Measurements from ENCODE around the gene TXNDC17. TPM values are rescaled to one million over a fixed set of nuclear protein-coding genes. Genes with fewer than 3 reads are reported as not detected.
"Not testable (repeated sequence)": the region's sequence is repeated elsewhere in the genome, so short reads cannot be mapped to it uniquely, and the experiment has no call there.

The TXNDC17 gene
- total RNA-seq, 1 donor from 2014 or later: 94.0 TPM

- Mint-ChIP-seq H3K4me1 (ENCODE audit: low read depth) (no peaks in the 10 kb centered on the region), H3K36me3 (ENCODE audit: low read depth) (no peaks in the 10 kb centered on the region), H3K27me3 (ENCODE audit: insufficient read depth) (peaks cover 12% of the 10 kb centered on the region)
Observed at GRCh38 chr17:6683730-6684459, 43.0 kb downstream of the TXNDC17 start.

GRCh38 chr17:6684460-6684783 is 43.6 kb downstream of the TXNDC17 start:
- no peak overlapping the region for H3K4me3 Mint-ChIP-seq
- H3K9me3 Mint-ChIP-seq: no peaks in the 10 kb centered on the region
- DNase-seq (ENCODE audit: low spot score): no peak
- H3K4me1 Mint-ChIP-seq (ENCODE audit: low read depth): no peaks in the 10 kb centered on the region
- H3K36me3 Mint-ChIP-seq (ENCODE audit: low read depth): no peaks in the 10 kb centered on the region
- peaks cover 8% of the 10 kb centered on the region for H3K27me3 Mint-ChIP-seq (ENCODE audit: insufficient read depth)
- H3K27ac Mint-ChIP-seq: no peak overlapping the region
- intact Hi-C loops (cut with micrococcal nuclease): no loop called here

More at GRCh38 chr17:6683730-6684459, 43.0 kb downstream of the TXNDC17 start:
- intact Hi-C loops (cut with micrococcal nuclease): no loop called here
- no peak for DNase-seq (ENCODE audit: low spot score)
- H3K9me3 Mint-ChIP-seq: no peaks in the 10 kb centered on the region
- no peak overlapping the region for H3K27ac Mint-ChIP-seq
- no peak overlapping the region for H3K4me3 Mint-ChIP-seq

DNA sequence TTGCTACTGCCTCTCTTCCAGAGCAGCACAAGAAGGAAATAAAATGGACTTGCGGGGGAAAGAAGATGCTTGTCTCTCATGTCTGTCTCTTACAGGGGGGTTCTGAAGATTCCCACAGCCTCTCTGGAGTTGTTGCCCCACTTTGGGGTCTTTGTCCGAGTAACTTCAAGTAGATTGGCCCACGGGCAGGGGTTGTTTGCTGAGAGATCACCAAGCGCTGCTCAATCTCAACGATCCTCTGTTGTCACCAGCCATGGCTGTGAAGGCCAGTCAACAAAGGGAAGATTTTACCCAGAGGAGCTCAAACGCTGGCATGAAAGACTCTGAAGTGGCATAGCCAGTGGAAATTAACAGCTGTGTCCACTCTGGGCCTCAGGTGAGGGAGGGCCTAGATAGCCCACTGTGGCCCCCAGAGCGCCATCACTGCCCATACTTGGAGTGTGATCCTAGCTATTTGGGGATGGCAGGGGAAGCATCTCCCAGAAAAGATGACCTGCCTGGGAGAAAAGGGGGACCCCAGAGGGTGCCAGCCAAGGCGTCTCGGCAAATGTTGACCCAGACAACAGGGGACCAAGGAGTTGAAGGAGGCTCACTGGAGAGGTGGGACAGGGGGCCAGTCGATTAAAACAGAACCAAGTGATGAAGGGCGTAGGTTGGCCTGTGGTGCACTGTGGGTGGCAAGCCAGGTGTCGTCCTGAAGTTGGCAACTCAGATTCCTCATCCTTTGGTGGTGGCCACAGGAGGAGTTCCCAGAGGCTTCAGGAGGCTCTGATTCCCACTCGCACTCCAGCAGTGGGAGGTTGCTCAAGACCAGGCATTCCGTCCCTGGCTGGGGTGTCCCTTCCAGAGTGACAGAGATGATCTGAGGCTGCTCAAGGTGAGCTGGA is 44.3 kb downstream of the TXNDC17 start:
- Mint-ChIP-seq H3K27ac (no peak overlapping the region), H3K36me3 (ENCODE audit: low read depth) (no peaks in the 10 kb centered on the region), H3K9me3 (no peaks in the 10 kb centered on the region), H3K4me1 (ENCODE audit: low read depth) (no peaks in the 10 kb centered on the region), H3K4me3 (no peak overlapping the region), H3K27me3 (ENCODE audit: insufficient read depth) (peaks cover 4% of the 10 kb centered on the region)
- DNase-seq (ENCODE audit: low spot score): no peak
- intact Hi-C loops (cut with micrococcal nuclease): no loop called here

GRCh38 chr17:6686026-6686425 is 45.2 kb downstream of the TXNDC17 start:
- Mint-ChIP-seq H3K36me3 (ENCODE audit: low read depth) (no peaks in the 10 kb centered on the region), H3K4me3 (no peak overlapping the region), H3K4me1 (ENCODE audit: low read depth) (no peaks in the 10 kb centered on the region), H3K9me3 (no peaks in the 10 kb centered on the region), H3K27me3 (ENCODE audit: insufficient read depth) (peaks cover 3% of the 10 kb centered on the region), H3K27ac (no peak overlapping the region)
- no peak for DNase-seq (ENCODE audit: low spot score)
- intact Hi-C loops (cut with micrococcal nuclease): no loop called here

- no peaks in the 10 kb centered on the region for H3K9me3 Mint-ChIP-seq
- H3K4me1 Mint-ChIP-seq (ENCODE audit: low read depth): no peaks in the 10 kb centered on the region
- H3K27ac Mint-ChIP-seq: no peak overlapping the region
- no peak for DNase-seq (ENCODE audit: low spot score)
- H3K4me3 Mint-ChIP-seq: no peak overlapping the region
- no peaks in the 10 kb centered on the region for H3K36me3 Mint-ChIP-seq (ENCODE audit: low read depth)
- H3K27me3 Mint-ChIP-seq (ENCODE audit: insufficient read depth): peaks cover 12% of the 10 kb centered on the region
- intact Hi-C loops (cut with micrococcal nuclease): no loop called here
Observed at GRCh38 chr17:6688944-6689343, 48.1 kb downstream of the TXNDC17 start.

DNA sequence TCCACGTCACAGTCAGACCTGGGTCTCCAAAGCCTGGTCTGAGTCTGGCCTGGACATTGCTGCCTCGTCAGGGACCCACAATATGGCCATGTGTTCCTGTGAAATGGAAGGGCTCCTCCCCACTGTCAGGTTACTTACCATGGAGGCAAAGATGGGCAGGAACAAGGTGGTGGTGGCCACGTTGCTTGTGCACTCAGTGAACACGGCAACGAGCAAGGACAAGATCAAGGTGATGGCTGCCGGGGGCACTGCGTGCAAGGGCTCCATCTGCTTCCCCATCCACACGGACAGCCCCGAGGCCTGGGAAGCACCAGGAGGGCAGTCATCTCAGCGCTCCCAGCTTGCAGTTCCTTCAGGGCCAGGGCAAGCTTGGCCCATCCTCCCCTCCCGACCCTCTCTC is 49.8 kb downstream of the TXNDC17 start:
- no peaks in the 10 kb centered on the region for H3K9me3 Mint-ChIP-seq
- H3K4me3 Mint-ChIP-seq: no peak overlapping the region
- H3K4me1 Mint-ChIP-seq (ENCODE audit: low read depth): no peaks in the 10 kb centered on the region
- H3K27me3 Mint-ChIP-seq (ENCODE audit: insufficient read depth): peaks cover 17% of the 10 kb centered on the region
- intact Hi-C loops (cut with micrococcal nuclease): no loop called here
- no peak overlapping the region for H3K27ac Mint-ChIP-seq
- no peaks in the 10 kb centered on the region for H3K36me3 Mint-ChIP-seq (ENCODE audit: low read depth)
- DNase-seq (ENCODE audit: low spot score): no peak

DNA sequence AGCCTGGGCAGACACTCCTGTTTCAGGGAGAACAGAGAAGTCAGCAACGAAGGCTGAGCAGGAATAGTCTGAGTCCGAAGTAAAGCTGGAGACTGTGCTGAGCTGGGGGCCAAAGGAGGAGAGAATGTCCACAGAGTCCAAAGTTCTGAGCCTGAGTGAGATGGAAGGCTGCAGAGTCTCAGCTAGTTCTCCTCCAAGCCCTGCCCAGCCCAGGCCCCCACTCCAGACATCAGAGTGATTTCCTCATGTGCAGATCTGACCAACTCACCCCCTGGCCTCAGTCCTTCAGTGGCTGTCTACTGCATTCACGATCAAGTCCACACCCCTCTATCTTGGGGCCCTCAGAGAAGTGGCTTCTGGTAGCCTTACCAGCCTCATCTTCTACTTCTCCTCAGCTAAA is 50.7 kb downstream of the TXNDC17 start:
- peaks cover 17% of the 10 kb centered on the region for H3K27me3 Mint-ChIP-seq (ENCODE audit: insufficient read depth)
- DNase-seq (ENCODE audit: low spot score): no peak

DNA sequence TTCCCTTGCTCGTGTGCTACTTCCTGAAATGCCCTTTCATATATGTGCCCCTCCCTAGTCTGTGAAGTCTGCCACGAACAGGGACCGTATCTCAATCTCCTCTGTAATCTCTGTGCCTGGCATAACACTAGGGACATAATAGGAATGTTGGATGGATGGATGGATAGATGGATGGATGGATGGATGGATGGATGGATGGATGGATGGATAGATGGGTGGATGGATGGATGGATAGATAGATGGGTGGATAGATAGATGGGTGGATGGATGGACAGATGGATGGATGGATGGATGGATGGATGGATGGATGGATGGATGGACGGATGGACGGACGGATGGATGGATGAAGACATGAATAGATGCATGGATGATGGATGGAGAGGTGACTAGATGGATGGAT is 51.1 kb downstream of the TXNDC17 start:
- H3K4me3 Mint-ChIP-seq; H3K36me3 Mint-ChIP-seq (ENCODE audit: low read depth); H3K9me3 Mint-ChIP-seq; intact Hi-C loops (cut with micrococcal nuclease); H3K27ac Mint-ChIP-seq; DNase-seq (ENCODE audit: low spot score); H3K4me1 Mint-ChIP-seq (ENCODE audit: low read depth): not testable (repeated sequence)
- H3K27me3 Mint-ChIP-seq (ENCODE audit: insufficient read depth): peaks cover 19% of the 10 kb centered on the region

More for the DNA sequence above, 50.7 kb downstream of the TXNDC17 start:
- Mint-ChIP-seq H3K36me3 (ENCODE audit: low read depth) (no peaks in the 10 kb centered on the region), H3K9me3 (no peaks in the 10 kb centered on the region), H3K4me3 (no peak overlapping the region), H3K27ac (no peak overlapping the region), H3K4me1 (ENCODE audit: low read depth) (no peaks in the 10 kb centered on the region)
- intact Hi-C loops (cut with micrococcal nuclease): no loop called here

Other genes with a start within 250 kb of the TXNDC17 start
- not detected in 2 replicates for gene AIPL1, start 205.9 kb upstream of the TXNDC17 start, total RNA-seq
- 6.8 and 8.0 TPM in 2 replicates for gene PIMREG, start 196.6 kb upstream of the TXNDC17 start, total RNA-seq
- gene PITPNM3, start 84.5 kb upstream of the TXNDC17 start, total RNA-seq: 0.65 and 0.81 TPM in 2 replicates
- gene KIAA0753, start 349 bp upstream of the TXNDC17 start, total RNA-seq: 18.2 and 22.2 TPM in 2 replicates
- 24.3 and 28.4 TPM in 2 replicates for gene MED31, start 10.5 kb downstream of the TXNDC17 start, total RNA-seq
- gene C17orf100, start 10.7 kb downstream of the TXNDC17 start, total RNA-seq: 1.6 and 1.7 TPM in 2 replicates
- not detected in 2 replicates for gene SLC13A5, start 72.3 kb downstream of the TXNDC17 start, total RNA-seq
- gene XAF1, start 115.0 kb downstream of the TXNDC17 start, total RNA-seq: 41.7 and 45.7 TPM in 2 replicates
- gene FBXO39, start 135.2 kb downstream of the TXNDC17 start, total RNA-seq: 0.29 TPM in 1 of 2 replicates, not detected in the other
- gene TEKT1, start 190.7 kb downstream of the TXNDC17 start, total RNA-seq: not detected in 2 replicates

All from activated T-helper 1 cell treated with anti-CD3 and anti-CD28 coated beads, Interleukin-12 subunit alpha, Interleukin-12 subunit beta, Interleukin-2, Interleukin-4 antibody, amounts not matched to agents 30 ng/mL and 10 ng/mL and 1 ng/mL, durations not matched to agents 14 hours and 24 hours and 36 hours (primary cell).